Measurements from ENCODE around the gene CLASRP.
"Not testable (repeated sequence)": the region's sequence is repeated elsewhere in the genome, so short reads cannot be mapped to it uniquely, and the experiment has no call there.

The CLASRP gene

GRCh38 chr19:45113628-45114027 lies 74.8 kb downstream of the CLASRP start:
- H3K9me3 ChIP-seq (ENCODE audit: control insufficient read depth in 1 of 2, low read length in 2 of 2) = no peaks in the 10 kb centered on the region
- H3K4me3 ChIP-seq (ENCODE audit: low read depth in 1 of 2, low read length in 2 of 2) = peak overlapping the region; percentile 8 to 20
- H3K27me3 ChIP-seq (ENCODE audit: control insufficient read depth in 1 of 2, insufficient read depth in 2 of 2, low read length in 2 of 2) = no peaks in the 10 kb centered on the region
- peaks cover 46 to 48% of the 10 kb centered on the region in 2 donors for H3K4me1 ChIP-seq (ENCODE audit: control insufficient read depth in 1 of 2, insufficient read depth in 2 of 2, low read length in 2 of 2)
- H3K36me3 ChIP-seq (ENCODE audit: control insufficient read depth in 1 of 2, insufficient read depth in 2 of 2, low read length in 2 of 2) = peaks cover 0 to 3% of the 10 kb centered on the region in 2 donors
- peak overlapping the region; percentile 18 to 37 for H3K9ac ChIP-seq (ENCODE audit: low read depth in 1 of 2, low read length in 2 of 2)
- peak overlapping the region; percentile 7 for H3K27ac ChIP-seq (ENCODE audit: low read depth, low read length)

GRCh38 chr19:45114116-45114515 lies 75.3 kb downstream of the CLASRP start:
- Histone ChIP-seq H3K4me3 (ENCODE audit: low read depth in 1 of 2, low read length in 2 of 2) (peak overlapping the region in 1 of 2 donors; percentile 20), H3K27ac (ENCODE audit: low read depth, low read length) (peak overlapping the region; percentile 7), H3K4me1 (ENCODE audit: control insufficient read depth in 1 of 2, insufficient read depth in 2 of 2, low read length in 2 of 2) (peaks cover 48 to 49% of the 10 kb centered on the region in 2 donors), H3K27me3 (ENCODE audit: control insufficient read depth in 1 of 2, insufficient read depth in 2 of 2, low read length in 2 of 2) (no peaks in the 10 kb centered on the region), H3K36me3 (ENCODE audit: control insufficient read depth in 1 of 2, insufficient read depth in 2 of 2, low read length in 2 of 2) (peaks cover 0 to 3% of the 10 kb centered on the region in 2 donors), H3K9ac (ENCODE audit: low read depth in 1 of 2, low read length in 2 of 2) (no peak overlapping the region), H3K9me3 (ENCODE audit: control insufficient read depth in 1 of 2, low read length in 2 of 2) (no peaks in the 10 kb centered on the region)

- H3K4me3 ChIP-seq (ENCODE audit: low read depth in 1 of 2, low read length in 2 of 2) = no peak overlapping the region
- H3K9me3 ChIP-seq (ENCODE audit: control insufficient read depth in 1 of 2, low read length in 2 of 2) = no peaks in the 10 kb centered on the region
- no peak overlapping the region for H3K27ac ChIP-seq (ENCODE audit: low read depth, low read length)
- H3K36me3 ChIP-seq (ENCODE audit: control insufficient read depth in 1 of 2, insufficient read depth in 2 of 2, low read length in 2 of 2) = peaks cover 0 to 3% of the 10 kb centered on the region in 2 donors
- H3K27me3 ChIP-seq (ENCODE audit: control insufficient read depth in 1 of 2, insufficient read depth in 2 of 2, low read length in 2 of 2) = no peaks in the 10 kb centered on the region
- peaks cover 49 to 52% of the 10 kb centered on the region in 2 donors for H3K4me1 ChIP-seq (ENCODE audit: control insufficient read depth in 1 of 2, insufficient read depth in 2 of 2, low read length in 2 of 2)
- no peak overlapping the region for H3K9ac ChIP-seq (ENCODE audit: low read depth in 1 of 2, low read length in 2 of 2)
These were observed 77.2 kb downstream of the CLASRP start for GRCh38 chr19:45115809-45116615.

- H3K4me1 ChIP-seq (ENCODE audit: control insufficient read depth in 1 of 2, insufficient read depth in 2 of 2, low read length in 2 of 2) = peaks cover 48 to 63% of the 10 kb centered on the region in 2 donors
- no peaks in the 10 kb centered on the region for H3K27me3 ChIP-seq (ENCODE audit: control insufficient read depth in 1 of 2, insufficient read depth in 2 of 2, low read length in 2 of 2)
- H3K4me3 ChIP-seq (ENCODE audit: low read depth in 1 of 2, low read length in 2 of 2) = peak overlapping the region in 1 of 2 donors; percentile 28
- peaks cover 0 to 2% of the 10 kb centered on the region in 2 donors for H3K36me3 ChIP-seq (ENCODE audit: control insufficient read depth in 1 of 2, insufficient read depth in 2 of 2, low read length in 2 of 2)
- H3K9ac ChIP-seq (ENCODE audit: low read depth in 1 of 2, low read length in 2 of 2) = no peak overlapping the region
- H3K27ac ChIP-seq (ENCODE audit: low read depth, low read length) = no peak overlapping the region
- H3K9me3 ChIP-seq (ENCODE audit: control insufficient read depth in 1 of 2, low read length in 2 of 2) = no peaks in the 10 kb centered on the region
These were observed 78.3 kb downstream of the CLASRP start for GRCh38 chr19:45117167-45117594.

- H3K9ac ChIP-seq (ENCODE audit: low read depth in 1 of 2, low read length in 2 of 2) = no peak overlapping the region
- no peaks in the 10 kb centered on the region for H3K36me3 ChIP-seq (ENCODE audit: control insufficient read depth in 1 of 2, insufficient read depth in 2 of 2, low read length in 2 of 2)
- H3K27ac ChIP-seq (ENCODE audit: low read depth, low read length) = no peak overlapping the region
- H3K4me3 ChIP-seq (ENCODE audit: low read depth in 1 of 2, low read length in 2 of 2) = no peak overlapping the region
- H3K9me3 ChIP-seq (ENCODE audit: control insufficient read depth in 1 of 2, low read length in 2 of 2) = no peaks in the 10 kb centered on the region
- no peaks in the 10 kb centered on the region for H3K27me3 ChIP-seq (ENCODE audit: control insufficient read depth in 1 of 2, insufficient read depth in 2 of 2, low read length in 2 of 2)
- H3K4me1 ChIP-seq (ENCODE audit: control insufficient read depth in 1 of 2, insufficient read depth in 2 of 2, low read length in 2 of 2) = peaks cover 47 to 63% of the 10 kb centered on the region in 2 donors
These were observed 78.8 kb downstream of the CLASRP start for GRCh38 chr19:45117671-45118070.

GRCh38 chr19:45118106-45118505 lies 79.3 kb downstream of the CLASRP start:
- Histone ChIP-seq H3K9ac (ENCODE audit: low read depth in 1 of 2, low read length in 2 of 2) (no peak overlapping the region), H3K4me1 (ENCODE audit: control insufficient read depth in 1 of 2, insufficient read depth in 2 of 2, low read length in 2 of 2) (peaks cover 43 to 60% of the 10 kb centered on the region in 2 donors), H3K36me3 (ENCODE audit: control insufficient read depth in 1 of 2, insufficient read depth in 2 of 2, low read length in 2 of 2) (no peaks in the 10 kb centered on the region), H3K4me3 (ENCODE audit: low read depth in 1 of 2, low read length in 2 of 2) (no peak overlapping the region), H3K27me3 (ENCODE audit: control insufficient read depth in 1 of 2, insufficient read depth in 2 of 2, low read length in 2 of 2) (no peaks in the 10 kb centered on the region), H3K9me3 (ENCODE audit: control insufficient read depth in 1 of 2, low read length in 2 of 2) (no peaks in the 10 kb centered on the region), H3K27ac (ENCODE audit: low read depth, low read length) (no peak overlapping the region)

GRCh38 chr19:45118591-45119355 lies 79.9 kb downstream of the CLASRP start:
- not testable (repeated sequence) for H3K36me3 ChIP-seq (ENCODE audit: control insufficient read depth in 1 of 2, insufficient read depth in 2 of 2, low read length in 2 of 2); H3K9ac ChIP-seq (ENCODE audit: low read depth in 1 of 2, low read length in 2 of 2); H3K9me3 ChIP-seq (ENCODE audit: control insufficient read depth in 1 of 2, low read length in 2 of 2); H3K27me3 ChIP-seq (ENCODE audit: control insufficient read depth in 1 of 2, insufficient read depth in 2 of 2, low read length in 2 of 2); H3K4me3 ChIP-seq (ENCODE audit: low read depth in 1 of 2, low read length in 2 of 2); H3K27ac ChIP-seq (ENCODE audit: low read depth, low read length)
- peaks cover 36 to 53% of the 10 kb centered on the region in 2 donors for H3K4me1 ChIP-seq (ENCODE audit: control insufficient read depth in 1 of 2, insufficient read depth in 2 of 2, low read length in 2 of 2)

GRCh38 chr19:45119582-45119981 lies 80.7 kb downstream of the CLASRP start:
- H3K4me3 ChIP-seq (ENCODE audit: low read depth in 1 of 2, low read length in 2 of 2) = no peak overlapping the region
- H3K27ac ChIP-seq (ENCODE audit: low read depth, low read length) = no peak overlapping the region
- H3K36me3 ChIP-seq (ENCODE audit: control insufficient read depth in 1 of 2, insufficient read depth in 2 of 2, low read length in 2 of 2) = no peaks in the 10 kb centered on the region
- H3K9me3 ChIP-seq (ENCODE audit: control insufficient read depth in 1 of 2, low read length in 2 of 2) = no peaks in the 10 kb centered on the region
- no peak overlapping the region for H3K9ac ChIP-seq (ENCODE audit: low read depth in 1 of 2, low read length in 2 of 2)
- H3K4me1 ChIP-seq (ENCODE audit: control insufficient read depth in 1 of 2, insufficient read depth in 2 of 2, low read length in 2 of 2) = peaks cover 30 to 46% of the 10 kb centered on the region in 2 donors
- H3K27me3 ChIP-seq (ENCODE audit: control insufficient read depth in 1 of 2, insufficient read depth in 2 of 2, low read length in 2 of 2) = no peaks in the 10 kb centered on the region

All from duodenal mucosa (tissue), 2 donors.